HCT116 (cell line): ENCODE results near the gene RARB. TPM values are rescaled to one million over a fixed set of nuclear protein-coding genes. Genes with fewer than 3 reads are reported as not detected.

Experiments
- ATAC-seq: fragments of 200-7000 bp; cut with Tn5 transposase; 2 replicates; pipeline ENCODE4 v1.9.1; 2020; ENCODE audit warnings: mild to moderate bottlenecking, moderate library complexity
- BruUV-seq: library from RNA; stranded (reverse); fragments of 400-500 nt; replicated peaks from 2 replicates; lab custom pipeline; 2021; lab: Mats Ljungman, UMichigan
- CTCF ChIA-PET: fragments of 300-600 bp; sonication (Branson Sonifier 250); formaldehyde crosslinking; loops from one replicate; lab custom pipeline; 2021; ENCODE audit warnings: antibody characterized with exemption; lab: Charles Lee
- POLR2A ChIA-PET: fragments of 300-600, 350-600 bp; sonication (Branson Sonifier 250); formaldehyde crosslinking; loops from one replicate; lab custom pipeline; 2021; ENCODE audit warnings: antibody characterized with exemption; lab: Charles Lee
- RAD21 ChIA-PET, 2 experiments: fragments of 300-600 bp; sonication (Branson Sonifier 250); formaldehyde crosslinking; loops; one replicate each; lab custom pipeline; 2023; ENCODE audit warnings: low total read pairs in 2 of 2; ENCODE audit not compliant: uncharacterized antibody in 2 of 2, unreplicated experiment in 2 of 2, low non-redundant PET in 1 of 2; lab: Charles Lee
- DNase-seq: peaks from one replicate; pipeline ENCODE4 v3.0.0-alpha.2; 2010; ENCODE audit warnings: low read depth, low spot score
- H2AFZ ChIP-seq: fragments of 200-600 bp; shearing (Covaris generic), sonication (generic); 2 replicates; pipeline ENCODE4 v1.6.1; 2017; ENCODE audit warnings: low read depth, mixed run types, mixed read lengths, antibody characterized with exemption, low read length; ENCODE audit not compliant: poor library complexity, severe bottlenecking
- H3K27ac ChIP-seq: 2 replicates; pipeline ENCODE4 v1.5.1; 2012; ENCODE audit warnings: low read depth, low read length
- H3K27me3 ChIP-seq: fragments of 200-600 bp; sonication (generic); 2 replicates; pipeline ENCODE4 v1.6.1; 2016; ENCODE audit warnings: mixed run types, low read length, mixed read lengths; ENCODE audit not compliant: insufficient read depth
- H3K36me3 ChIP-seq, 2 experiments: fragments of 200-500 bp in 1 of 2; fragments of 200-600 bp in 1 of 2; sonication (Bioruptor generic) in 1 of 2; sonication (generic) in 1 of 2; 2 replicates each; pipeline versions ENCODE4 v1.5.1 to v1.6.1; 2014 to 2016; ENCODE audit warnings: low read length in 2 of 2, inconsistent platforms in 1 of 2, mixed read lengths in 1 of 2, mixed run types in 1 of 2; ENCODE audit not compliant: insufficient read depth in 2 of 2, control insufficient read depth in 1 of 2
- H3K4me1 ChIP-seq, 2 experiments: fragments of 200-600 bp in 1 of 2; sonication (generic) in 1 of 2; 2 replicates each; pipeline versions ENCODE4 v1.5.1 to v1.6.1; 2012 to 2017; ENCODE audit warnings: low read length in 2 of 2, inconsistent platforms in 1 of 2, mild to moderate bottlenecking in 1 of 2, mixed read lengths in 1 of 2, mixed run types in 1 of 2, moderate library complexity in 1 of 2; ENCODE audit not compliant: insufficient read depth in 2 of 2, control insufficient read depth in 1 of 2
- H3K4me2 ChIP-seq: fragments of 200-600 bp; sonication (generic); 2 replicates; pipeline ENCODE4 v1.6.1; 2017; ENCODE audit warnings: mixed run types, low read length, mixed read lengths
- H3K4me3 ChIP-seq, 2 experiments: fragments of 200-600 bp in 1 of 2; sonication (generic) in 1 of 2; replicated peaks in 1 of 2; 2 replicates each; pipeline ENCODE4 v1.5.1; 2011 to 2016; ENCODE audit warnings: low read length in 2 of 2, control low read depth in 1 of 2, low read depth in 1 of 2, mild to moderate bottlenecking in 1 of 2, mixed read lengths in 1 of 2, mixed run types in 1 of 2
- H3K79me2 ChIP-seq: fragments of 200-600 bp; sonication (generic); 2 replicates; pipeline ENCODE4 v1.6.1; 2017; ENCODE audit warnings: mild to moderate bottlenecking, mixed run types, low read length, moderate library complexity, mixed read lengths; ENCODE audit not compliant: insufficient read depth
- H3K9ac ChIP-seq: fragments of 200-600 bp; sonication (generic); 2 replicates; pipeline ENCODE4 v1.6.1; 2016; ENCODE audit warnings: low read length, mixed read lengths
- H3K9me2 ChIP-seq: fragments of 200-600 bp; sonication (generic), shearing (Covaris generic); 2 replicates; pipeline ENCODE4 v1.6.1; 2017; ENCODE audit warnings: mixed run types, mild to moderate bottlenecking, moderate library complexity; ENCODE audit not compliant: insufficient read depth
- H3K9me3 ChIP-seq, 2 experiments: fragments of 200-500 bp in 1 of 2; fragments of 200-600 bp in 1 of 2; sonication (Bioruptor generic) in 1 of 2; sonication (generic) in 1 of 2; 2 replicates each; pipeline ENCODE4 v1.6.1; 2014 to 2017; ENCODE audit warnings: low read length in 2 of 2, mixed read lengths in 2 of 2, inconsistent platforms in 1 of 2, low read depth in 1 of 2, mild to moderate bottlenecking in 1 of 2, mixed run types in 1 of 2, moderate library complexity in 1 of 2; ENCODE audit not compliant: control insufficient read depth in 1 of 2, insufficient read depth in 1 of 2
- H4K20me1 ChIP-seq: fragments of 200-600 bp; sonication (generic), shearing (Covaris generic); 2 replicates; pipeline ENCODE4 v1.6.1; 2017; ENCODE audit warnings: mixed run types, mild to moderate bottlenecking, moderate library complexity; ENCODE audit not compliant: insufficient read depth
- CEBPB ChIP-seq: IDR thresholded peaks from 2 replicates; pipeline ENCODE4 v1.6.1; 2012; ENCODE audit warnings: low read depth
- EGR1 ChIP-seq: IDR thresholded peaks from 2 replicates; pipeline ENCODE4 v1.6.1; 2012; ENCODE audit warnings: low read depth
- ELF1 ChIP-seq: IDR thresholded peaks from 2 replicates; pipeline ENCODE4 v1.6.1; 2012; ENCODE audit warnings: low read depth, borderline replicate concordance
- EZH2 ChIP-seq: fragments of 200-600 bp; sonication (generic); IDR thresholded peaks from 2 replicates; pipeline ENCODE4 v1.6.1; 2017; ENCODE audit warnings: antibody characterized with exemption, mixed run types
- EZH2phosphoT487 ChIP-seq: fragments of 200-600 bp; IDR thresholded peaks from 2 replicates; pipeline ENCODE4 v1.6.1; 2018; ENCODE audit warnings: antibody characterized with exemption, borderline replicate concordance
- FOSL1 ChIP-seq: IDR thresholded peaks from 2 replicates; pipeline ENCODE4 v1.6.1; 2012; ENCODE audit warnings: low read depth
- POLR2A ChIP-seq: IDR thresholded peaks from 2 replicates; pipeline ENCODE4 v1.7.0; 2011; ENCODE audit warnings: borderline replicate concordance; ENCODE audit not compliant: insufficient read depth, insufficient read length; ENCODE audit errors: extremely low read depth
- POLR2AphosphoS5 ChIP-seq: IDR thresholded peaks from 2 replicates; pipeline ENCODE4 v1.6.1; 2011; ENCODE audit warnings: mild to moderate bottlenecking, low read depth, low read length, moderate library complexity
- SIN3A ChIP-seq: IDR thresholded peaks from 2 replicates; pipeline ENCODE4 v1.6.1; 2012; ENCODE audit warnings: low read depth
- SRF ChIP-seq: IDR thresholded peaks from 2 replicates; pipeline ENCODE4 v1.6.1; 2012; ENCODE audit warnings: low read depth
- TCF7L2 ChIP-seq: IDR thresholded peaks from 2 replicates; pipeline ENCODE4 v1.7.0; 2011; ENCODE audit warnings: borderline replicate concordance, inconsistent platforms; ENCODE audit not compliant: insufficient read depth, insufficient read length; ENCODE audit errors: extremely low read depth
- YY1 ChIP-seq: IDR thresholded peaks from 2 replicates; pipeline ENCODE4 v1.6.1; 2011; ENCODE audit warnings: low read length, low read depth, moderate library complexity, mild to moderate bottlenecking; ENCODE audit not compliant: insufficient replicate concordance; ENCODE audit errors: extremely low read depth
- ZNF274 ChIP-seq: fragments of 200-500 bp; sonication (Bioruptor generic); IDR thresholded peaks from 2 replicates; pipeline ENCODE4 v1.6.1; 2014; ENCODE audit warnings: mild to moderate bottlenecking, low read depth, low read length, inconsistent platforms
- intact Hi-C: fragments of 100-400 bp; cut with micrococcal nuclease; formaldehyde crosslinking; loops from 2 replicates; pipeline ENCODE4 v1.10.0; 2022
- total RNA-seq: library from RNA; stranded (reverse); gene quantifications from one replicate; pipeline ENCODE4 v1.2.1, GENCODE V29; 2021; ENCODE audit not compliant: unreplicated experiment
- TF ChIP-seq, protein P1 (sequence below): IDR thresholded peaks from 2 replicates; pipeline ENCODE4 v1.6.1; 2012; ENCODE audit warnings: low read depth
- TF ChIP-seq, protein P2 (sequence below): IDR thresholded peaks from 2 replicates; pipeline ENCODE4 v1.6.1; 2011; ENCODE audit warnings: mild to moderate bottlenecking, low read length, moderate library complexity; ENCODE audit not compliant: insufficient replicate concordance; ENCODE audit errors: extremely low read depth
- TF ChIP-seq, protein P3 (sequence below), 3 experiments: fragments of 200-600 bp in 1 of 3; sonication (generic) in 1 of 3; IDR thresholded peaks in 2 of 3; conservative IDR thresholded peaks in 1 of 3; 2 replicates each; pipeline ENCODE4 v1.5.1; 2012 to 2017; ENCODE audit warnings: low read depth in 2 of 3, low read length in 2 of 3, antibody characterized with exemption in 1 of 3, borderline replicate concordance in 1 of 3, control low read depth in 1 of 3, mild to moderate bottlenecking in 1 of 3, mixed read lengths in 1 of 3, mixed run types in 1 of 3, moderate library complexity in 1 of 3; ENCODE audit not compliant: insufficient read depth in 1 of 3
- TF ChIP-seq, protein P4 (sequence below): IDR thresholded peaks from 2 replicates; pipeline ENCODE4 v1.6.1; 2012

The RARB gene
- total RNA-seq, 1 experiment from 2014 or later, result not detected

DNA sequence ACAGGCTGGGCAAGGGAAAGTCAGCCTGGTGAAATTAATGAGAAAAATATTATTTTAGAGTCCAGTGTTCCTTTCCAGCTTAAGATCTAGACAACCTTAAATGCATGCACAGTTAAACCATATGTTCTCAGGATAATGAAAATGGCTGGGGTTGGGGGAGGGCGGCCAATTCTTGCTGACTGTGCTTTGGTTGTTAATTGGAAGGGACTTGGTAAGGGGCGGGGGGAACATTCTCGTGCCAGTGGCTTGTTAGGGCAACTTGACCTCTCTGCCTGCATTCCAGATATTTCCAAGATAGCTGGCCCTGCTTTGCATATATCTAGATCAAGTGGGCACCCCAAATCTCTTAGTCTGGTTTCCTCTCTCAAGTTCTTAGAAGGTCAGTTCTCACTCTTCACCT is 124.2 kb downstream of the RARB start:
- DNase-seq, result no peak
- Histone ChIP-seq H3K79me2 (no peaks in the 10 kb centered on the region), H3K9me2 (no peaks in the 10 kb centered on the region), H3K9me3 (no peaks in the 10 kb centered on the region), H2AFZ (no peak overlapping the region), H3K27ac (no peak overlapping the region), H3K4me3 (no peak overlapping the region), H4K20me1 (no peaks in the 10 kb centered on the region), H3K4me1 (no peaks in the 10 kb centered on the region), H3K36me3 (no peaks in the 10 kb centered on the region), H3K27me3 (no peaks in the 10 kb centered on the region; the same call in 1 of the 2 replicates), H3K9ac (no peak overlapping the region), H3K4me2 (no peak overlapping the region)
- ChIA-PET CTCF (no interaction called here), POLR2A (no interaction called here), RAD21 (no interaction called here)
- no peak for TF ChIP-seq EZH2
- TF ChIP-seq TCF7L2, result no peak
- TF ChIP-seq SIN3A, result no peak
- no peak for TF ChIP-seq YY1
- TF ChIP-seq SRF, result no peak
- TF ChIP-seq EGR1, result no peak
- TF ChIP-seq, protein P1, sequence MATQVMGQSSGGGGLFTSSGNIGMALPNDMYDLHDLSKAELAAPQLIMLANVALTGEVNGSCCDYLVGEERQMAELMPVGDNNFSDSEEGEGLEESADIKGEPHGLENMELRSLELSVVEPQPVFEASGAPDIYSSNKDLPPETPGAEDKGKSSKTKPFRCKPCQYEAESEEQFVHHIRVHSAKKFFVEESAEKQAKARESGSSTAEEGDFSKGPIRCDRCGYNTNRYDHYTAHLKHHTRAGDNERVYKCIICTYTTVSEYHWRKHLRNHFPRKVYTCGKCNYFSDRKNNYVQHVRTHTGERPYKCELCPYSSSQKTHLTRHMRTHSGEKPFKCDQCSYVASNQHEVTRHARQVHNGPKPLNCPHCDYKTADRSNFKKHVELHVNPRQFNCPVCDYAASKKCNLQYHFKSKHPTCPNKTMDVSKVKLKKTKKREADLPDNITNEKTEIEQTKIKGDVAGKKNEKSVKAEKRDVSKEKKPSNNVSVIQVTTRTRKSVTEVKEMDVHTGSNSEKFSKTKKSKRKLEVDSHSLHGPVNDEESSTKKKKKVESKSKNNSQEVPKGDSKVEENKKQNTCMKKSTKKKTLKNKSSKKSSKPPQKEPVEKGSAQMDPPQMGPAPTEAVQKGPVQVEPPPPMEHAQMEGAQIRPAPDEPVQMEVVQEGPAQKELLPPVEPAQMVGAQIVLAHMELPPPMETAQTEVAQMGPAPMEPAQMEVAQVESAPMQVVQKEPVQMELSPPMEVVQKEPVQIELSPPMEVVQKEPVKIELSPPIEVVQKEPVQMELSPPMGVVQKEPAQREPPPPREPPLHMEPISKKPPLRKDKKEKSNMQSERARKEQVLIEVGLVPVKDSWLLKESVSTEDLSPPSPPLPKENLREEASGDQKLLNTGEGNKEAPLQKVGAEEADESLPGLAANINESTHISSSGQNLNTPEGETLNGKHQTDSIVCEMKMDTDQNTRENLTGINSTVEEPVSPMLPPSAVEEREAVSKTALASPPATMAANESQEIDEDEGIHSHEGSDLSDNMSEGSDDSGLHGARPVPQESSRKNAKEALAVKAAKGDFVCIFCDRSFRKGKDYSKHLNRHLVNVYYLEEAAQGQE, result no peak
- TF ChIP-seq, protein P2, sequence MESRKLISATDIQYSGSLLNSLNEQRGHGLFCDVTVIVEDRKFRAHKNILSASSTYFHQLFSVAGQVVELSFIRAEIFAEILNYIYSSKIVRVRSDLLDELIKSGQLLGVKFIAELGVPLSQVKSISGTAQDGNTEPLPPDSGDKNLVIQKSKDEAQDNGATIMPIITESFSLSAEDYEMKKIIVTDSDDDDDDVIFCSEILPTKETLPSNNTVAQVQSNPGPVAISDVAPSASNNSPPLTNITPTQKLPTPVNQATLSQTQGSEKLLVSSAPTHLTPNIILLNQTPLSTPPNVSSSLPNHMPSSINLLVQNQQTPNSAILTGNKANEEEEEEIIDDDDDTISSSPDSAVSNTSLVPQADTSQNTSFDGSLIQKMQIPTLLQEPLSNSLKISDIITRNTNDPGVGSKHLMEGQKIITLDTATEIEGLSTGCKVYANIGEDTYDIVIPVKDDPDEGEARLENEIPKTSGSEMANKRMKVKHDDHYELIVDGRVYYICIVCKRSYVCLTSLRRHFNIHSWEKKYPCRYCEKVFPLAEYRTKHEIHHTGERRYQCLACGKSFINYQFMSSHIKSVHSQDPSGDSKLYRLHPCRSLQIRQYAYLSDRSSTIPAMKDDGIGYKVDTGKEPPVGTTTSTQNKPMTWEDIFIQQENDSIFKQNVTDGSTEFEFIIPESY, result no peak
- TF ChIP-seq ELF1, result no peak
- TF ChIP-seq, protein P3, sequence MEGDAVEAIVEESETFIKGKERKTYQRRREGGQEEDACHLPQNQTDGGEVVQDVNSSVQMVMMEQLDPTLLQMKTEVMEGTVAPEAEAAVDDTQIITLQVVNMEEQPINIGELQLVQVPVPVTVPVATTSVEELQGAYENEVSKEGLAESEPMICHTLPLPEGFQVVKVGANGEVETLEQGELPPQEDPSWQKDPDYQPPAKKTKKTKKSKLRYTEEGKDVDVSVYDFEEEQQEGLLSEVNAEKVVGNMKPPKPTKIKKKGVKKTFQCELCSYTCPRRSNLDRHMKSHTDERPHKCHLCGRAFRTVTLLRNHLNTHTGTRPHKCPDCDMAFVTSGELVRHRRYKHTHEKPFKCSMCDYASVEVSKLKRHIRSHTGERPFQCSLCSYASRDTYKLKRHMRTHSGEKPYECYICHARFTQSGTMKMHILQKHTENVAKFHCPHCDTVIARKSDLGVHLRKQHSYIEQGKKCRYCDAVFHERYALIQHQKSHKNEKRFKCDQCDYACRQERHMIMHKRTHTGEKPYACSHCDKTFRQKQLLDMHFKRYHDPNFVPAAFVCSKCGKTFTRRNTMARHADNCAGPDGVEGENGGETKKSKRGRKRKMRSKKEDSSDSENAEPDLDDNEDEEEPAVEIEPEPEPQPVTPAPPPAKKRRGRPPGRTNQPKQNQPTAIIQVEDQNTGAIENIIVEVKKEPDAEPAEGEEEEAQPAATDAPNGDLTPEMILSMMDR (IDR thresholded peaks at IDR 0.05 in 2 of 3, conservative IDR thresholded peaks at IDR 0.05 in 1 of 3; ENCODE audit: borderline replicate concordance in 1 of 3, insufficient read depth in 1 of 3, low read depth in 2 of 3, low read length in 2 of 3), result no peak
- TF ChIP-seq ZNF274, result no peak
- no peak for TF ChIP-seq CEBPB
- TF ChIP-seq POLR2A, result no peak
- TF ChIP-seq EZH2phosphoT487, result no peak
- TF ChIP-seq, protein P4, sequence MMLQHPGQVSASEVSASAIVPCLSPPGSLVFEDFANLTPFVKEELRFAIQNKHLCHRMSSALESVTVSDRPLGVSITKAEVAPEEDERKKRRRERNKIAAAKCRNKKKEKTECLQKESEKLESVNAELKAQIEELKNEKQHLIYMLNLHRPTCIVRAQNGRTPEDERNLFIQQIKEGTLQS, result no peak
- TF ChIP-seq POLR2AphosphoS5, result no peak
- no peak for TF ChIP-seq FOSL1
- ATAC-seq, result no peak
- BruUV-seq, result no TSS peak
- intact Hi-C loops, result no loop called here
